Heart right ventricle (tissue), 16 donors: ENCODE data around the gene EFCC1. TPM values are rescaled to one million over a fixed set of nuclear protein-coding genes. Genes with fewer than 3 reads are reported as not detected.

Experiments used
- ATAC-seq, 8 donors: fragments of 200-7000 bp; cut with Tn5 transposase; one replicate each; pipeline ENCODE4 v1.9.1; 2020; ENCODE audit warnings: mild to moderate bottlenecking in 8 of 8, moderate library complexity in 8 of 8, moderate number of reproducible peaks in 1 of 8
- DNase-seq, 2 donors: peaks; one replicate each; pipeline ENCODE4 v3.0.0-alpha.2; 2020
- H3K27ac ChIP-seq, 10 donors: fragments of 200-600 bp; sonication (generic) in 2 of 10; one replicate each; pipeline versions ENCODE4 v1.5.0 to v1.8.0; 2020 to 2022; ENCODE audit warnings: mild to moderate bottlenecking in 3 of 10
- H3K27me3 ChIP-seq, 7 donors: fragments of 200-600 bp; one replicate each; pipeline ENCODE4 v1.8.0; 2021 to 2022; ENCODE audit warnings: mild to moderate bottlenecking in 2 of 7
- H3K36me3 ChIP-seq, 9 donors: fragments of 200-600 bp; sonication (generic) in 1 of 9; one replicate each; pipeline versions ENCODE4 v1.5.0 to v1.8.0; 2020 to 2022; ENCODE audit warnings: mild to moderate bottlenecking in 2 of 9
- H3K4me1 ChIP-seq, 9 donors: fragments of 200-600 bp; sonication (generic) in 1 of 9; one replicate each; pipeline versions ENCODE4 v1.5.0 to v1.8.0; 2020 to 2022; ENCODE audit warnings: mild to moderate bottlenecking in 4 of 9
- H3K4me3 ChIP-seq, 10 donors: fragments of 200-600 bp; sonication (generic) in 2 of 10; one replicate each; pipeline versions ENCODE4 v1.5.0 to v1.8.0; 2020 to 2022; ENCODE audit warnings: mild to moderate bottlenecking in 7 of 10, moderate library complexity in 2 of 10
- H3K9me3 ChIP-seq, 11 donors: fragments of 200-600 bp in 10 of 11; sonication (generic) in 2 of 11; one replicate each; pipeline versions ENCODE4 v1.5.0 to v1.8.0; 2013 to 2022; ENCODE audit warnings: mild to moderate bottlenecking in 2 of 11, control low read depth in 1 of 11, moderate library complexity in 1 of 11
- WGBS, 2 donors: extraction: QIAGEN DNeasy Blood & Tissue Kit; methylation state at CpG; one replicate each; pipeline ENCODE4 v1.1.7; 2013; ENCODE audit warnings: inconsistent platforms in 1 of 2; 5-methylcytosine and 5-hydroxymethylcytosine counted together
- intact Hi-C, 10 donors: fragments of 100-400 bp; cut with DNase I; formaldehyde crosslinking; loops; one replicate each; pipeline versions ENCODE4 v1.11.1 to v1.14.2; 2022
- polyA plus RNA-seq, 2 donors: library from polyadenylated mRNA; stranded (reverse); fragments of 200-250 nt; gene quantifications; one replicate each; pipeline ENCODE4 v1.2.3, GENCODE V29; 2013
- total RNA-seq, 10 donors: library from RNA; stranded (reverse); fragmentation: NEBNext Ultra II Directional in 3 of 10; extraction: Animal tissue kit (Norgen Biotek cat#: 25700) in 3 of 10; gene quantifications; one replicate each; pipeline versions ENCODE4 v1.2.1 to v1.2.4, GENCODE V29; 2021 to 2023
- TF ChIP-seq, protein P1 (sequence below), 9 donors: fragments of 200-600 bp; sonication (generic) in 2 of 9; IDR thresholded peaks; one replicate each; pipeline versions ENCODE4 v1.5.0 to v1.8.0; 2021 to 2022; ENCODE audit warnings: antibody characterized with exemption in 9 of 9, mild to moderate bottlenecking in 5 of 9, moderate library complexity in 1 of 9
- donor health status: Arrhythmogenic right ventricular cardiomyopathy.
- donor health status: ischemic (EF 13 %, LVEDD 7.1; RV severe dilation, severe dysfunction).
- donor health status: healthy with polysubstance abuse.
- donor health status: DM: no; HTN: yes; CAD: no.
- donor health status: DM: no; HTN: no; CAD: no.
- donor health status: ischemic (EF 25% LVEDD 6.9; RV normal size, moderate dysfunction).
- donor health status: ischemic (EF 25% LVEDD 5.7; RV mildly dilated, moderate dysfunction).
- donor health status: healthy.
- donor health status: DM: yes; HTN: yes; CAD: no.
- donor health status: Ischemic cardiomyopathy.
- donor health status: ischemic (EF 35%, LVEDD 5.7; RV mildly dilated, moderate dysfunction).
- donor health status: nonischemic (EF 11% LVEDD 7.7; RV severe dilation, severe dysfunction).
- donor health status: DM: yes; HTN: yes; CAD: no.
- donor health status: PGD.
- donor health status: ischemic (EF 29% LVEDD 5.4; RV normal size, mild dysfunction).
- donor health status: nonischemic (EF 23%, LVEDD 6.1; RV moderate dilation, normal function).

Gene EFCC1
- total and polyA plus RNA-seq, 12 donors = 1.0 to 3.3 (median 2.1) TPM

DNA sequence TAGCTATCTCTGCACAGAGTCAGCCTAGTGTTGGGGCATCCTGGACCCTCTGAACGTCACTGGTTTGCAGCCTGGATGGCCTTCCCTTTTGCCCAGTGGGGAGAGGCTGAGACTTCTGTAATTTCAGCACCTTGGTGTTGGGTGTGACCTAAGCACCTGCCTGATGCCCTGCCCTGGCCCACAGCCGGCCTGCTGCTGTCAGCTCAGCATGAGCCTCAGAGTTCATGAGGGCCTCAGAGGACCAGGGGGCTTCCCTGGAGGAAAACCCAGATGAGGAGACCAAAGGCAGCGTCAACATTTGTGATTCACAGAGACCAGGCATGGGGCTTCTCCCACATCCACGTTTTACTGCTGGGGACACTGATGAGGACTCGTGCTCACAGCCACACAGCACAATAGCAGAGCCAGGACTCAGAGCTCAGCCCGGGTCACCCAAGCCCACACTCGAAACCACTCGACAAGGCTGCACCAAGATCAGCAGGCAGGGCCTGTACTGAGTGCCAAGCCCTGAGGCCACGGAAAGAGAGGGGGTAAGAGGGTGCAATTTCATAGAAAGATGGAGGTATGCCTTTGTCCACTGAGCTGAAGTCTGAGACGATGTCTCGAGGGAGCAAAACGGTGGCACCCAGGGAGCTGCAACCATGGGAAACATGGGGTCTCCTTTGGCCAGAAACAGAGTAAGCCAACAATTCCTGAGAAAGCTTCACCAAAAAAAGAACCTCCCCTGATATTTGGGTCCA lies 49.6 kb downstream of the EFCC1 start:
- 89% methylated on average over 12 of the region's 12 CpGs for WGBS, 2 donors
- H3K36me3 ChIP-seq = no peaks in the 10 kb centered on the region
- TF ChIP-seq, protein P1, sequence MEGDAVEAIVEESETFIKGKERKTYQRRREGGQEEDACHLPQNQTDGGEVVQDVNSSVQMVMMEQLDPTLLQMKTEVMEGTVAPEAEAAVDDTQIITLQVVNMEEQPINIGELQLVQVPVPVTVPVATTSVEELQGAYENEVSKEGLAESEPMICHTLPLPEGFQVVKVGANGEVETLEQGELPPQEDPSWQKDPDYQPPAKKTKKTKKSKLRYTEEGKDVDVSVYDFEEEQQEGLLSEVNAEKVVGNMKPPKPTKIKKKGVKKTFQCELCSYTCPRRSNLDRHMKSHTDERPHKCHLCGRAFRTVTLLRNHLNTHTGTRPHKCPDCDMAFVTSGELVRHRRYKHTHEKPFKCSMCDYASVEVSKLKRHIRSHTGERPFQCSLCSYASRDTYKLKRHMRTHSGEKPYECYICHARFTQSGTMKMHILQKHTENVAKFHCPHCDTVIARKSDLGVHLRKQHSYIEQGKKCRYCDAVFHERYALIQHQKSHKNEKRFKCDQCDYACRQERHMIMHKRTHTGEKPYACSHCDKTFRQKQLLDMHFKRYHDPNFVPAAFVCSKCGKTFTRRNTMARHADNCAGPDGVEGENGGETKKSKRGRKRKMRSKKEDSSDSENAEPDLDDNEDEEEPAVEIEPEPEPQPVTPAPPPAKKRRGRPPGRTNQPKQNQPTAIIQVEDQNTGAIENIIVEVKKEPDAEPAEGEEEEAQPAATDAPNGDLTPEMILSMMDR (IDR thresholded peaks at IDR 0.05) = no peak
- intact Hi-C loops = loop anchor here in 5 of 10 donors (5.0 to 10.0 kb wide), 7 partner anchors 37 to 197 kb away; partner anchors contain the start of genes COPG1 (in 3 of the 5) and EFCC1 (in 1 of the 5)
- DNase-seq = no peak
- H3K27me3 ChIP-seq = peaks cover 0 to 14% (median 7%) of the 10 kb centered on the region in 7 donors
- H3K27ac ChIP-seq = no peak overlapping the region
- peaks cover 0 to 16% (median 0%) of the 10 kb centered on the region in 11 donors for H3K9me3 ChIP-seq
- H3K4me3 ChIP-seq = no peak overlapping the region
- ATAC-seq = no peak
- H3K4me1 ChIP-seq = peaks cover 10 to 32% (median 24%) of the 10 kb centered on the region in 9 donors

DNA sequence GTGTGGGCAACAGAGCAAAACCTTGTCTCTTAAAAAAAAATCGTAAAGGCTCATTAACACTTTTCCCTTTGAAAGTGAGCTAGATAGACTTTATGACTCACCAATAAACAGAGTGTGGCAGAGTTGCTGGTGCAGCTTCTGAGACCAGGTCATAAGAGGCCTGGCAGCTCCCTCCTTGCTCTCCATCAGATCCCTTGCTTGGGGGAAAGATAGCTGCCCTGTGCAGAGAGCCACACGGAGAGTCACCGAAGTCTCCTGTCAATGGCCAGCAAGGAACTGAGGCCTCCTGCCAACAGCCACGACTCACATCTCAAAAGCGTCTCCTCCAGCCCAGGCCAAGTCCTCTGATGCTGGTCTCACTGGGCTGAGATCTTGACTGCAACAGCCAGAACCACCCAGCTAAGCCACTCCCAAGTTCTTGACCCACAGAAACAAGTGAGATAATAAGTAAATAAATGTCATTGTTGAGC lies 50.8 kb downstream of the EFCC1 start:
- Histone ChIP-seq H3K27ac (peak overlapping the region in 8 of 10 donors; percentile 22 to 90 (median 78)), H3K36me3 (no peaks in the 10 kb centered on the region), H3K9me3 (peaks cover 0 to 16% (median 0%) of the 10 kb centered on the region in 11 donors), H3K4me1 (peaks cover 9 to 27% (median 19%) of the 10 kb centered on the region in 9 donors), H3K4me3 (no peak overlapping the region), H3K27me3 (peaks cover 0 to 2% (median 0%) of the 10 kb centered on the region in 7 donors)
- intact Hi-C loops = loop anchor here in 6 of 10 donors (2.0 to 10.0 kb wide), 8 partner anchors 35 to 195 kb away; partner anchors contain the start of genes COPG1 (in 3 of the 6) and EFCC1 (in 1 of the 6)
- peak in 1 of 2 donors; percentile 60 for DNase-seq
- TF ChIP-seq, protein P1 (IDR thresholded peaks at IDR 0.05) = no peak
- 26 to 39% methylated on average over 5 of the region's 5 CpGs for WGBS, 2 donors
- ATAC-seq = peak; percentile 10 to 41 (median 19)

DNA sequence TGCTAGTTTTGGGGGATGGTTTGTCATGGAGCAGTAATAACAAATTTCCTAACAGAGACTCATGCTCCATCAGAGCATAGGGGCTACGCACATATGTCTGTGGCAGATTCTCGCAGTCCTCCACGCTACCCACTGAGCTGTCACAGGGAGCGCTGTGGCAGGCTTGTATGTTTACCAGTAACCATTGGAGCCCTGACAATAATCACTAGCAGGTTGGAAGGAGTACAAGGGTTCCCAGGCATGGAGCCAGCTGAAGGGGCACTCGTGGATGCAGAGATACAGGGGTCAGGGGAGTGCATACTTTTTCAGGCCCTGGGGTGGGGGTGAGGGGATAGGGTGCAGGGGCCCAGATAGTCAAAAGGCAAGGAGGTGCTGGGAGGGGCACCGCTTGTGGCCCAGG lies 51.6 kb downstream of the EFCC1 start:
- 32 to 48% methylated on average over 6 of the region's 6 CpGs for WGBS, 2 donors
- H3K27ac ChIP-seq = peak overlapping the region in 9 of 10 donors; percentile 22 to 90 (median 77)
- no peaks in the 10 kb centered on the region for H3K36me3 ChIP-seq
- H3K4me3 ChIP-seq = no peak overlapping the region
- no peaks in the 10 kb centered on the region for H3K27me3 ChIP-seq
- peaks cover 0 to 13% (median 0%) of the 10 kb centered on the region in 11 donors for H3K9me3 ChIP-seq
- TF ChIP-seq, protein P1 (IDR thresholded peaks at IDR 0.05) = peak in 2 of 9 donors; percentile 22 to 26
- peaks cover 9 to 27% (median 19%) of the 10 kb centered on the region in 9 donors for H3K4me1 ChIP-seq
- ATAC-seq = peak; percentile 74 to 94 (median 88)
- intact Hi-C loops = loop anchor here in 6 of 10 donors (1.0 to 10.0 kb wide), 10 partner anchors 35 to 195 kb away; partner anchors contain the start of genes COPG1 (in 3 of the 6) and EFCC1 (in 1 of the 6)
- DNase-seq = peak; percentile 70 to 83

DNA sequence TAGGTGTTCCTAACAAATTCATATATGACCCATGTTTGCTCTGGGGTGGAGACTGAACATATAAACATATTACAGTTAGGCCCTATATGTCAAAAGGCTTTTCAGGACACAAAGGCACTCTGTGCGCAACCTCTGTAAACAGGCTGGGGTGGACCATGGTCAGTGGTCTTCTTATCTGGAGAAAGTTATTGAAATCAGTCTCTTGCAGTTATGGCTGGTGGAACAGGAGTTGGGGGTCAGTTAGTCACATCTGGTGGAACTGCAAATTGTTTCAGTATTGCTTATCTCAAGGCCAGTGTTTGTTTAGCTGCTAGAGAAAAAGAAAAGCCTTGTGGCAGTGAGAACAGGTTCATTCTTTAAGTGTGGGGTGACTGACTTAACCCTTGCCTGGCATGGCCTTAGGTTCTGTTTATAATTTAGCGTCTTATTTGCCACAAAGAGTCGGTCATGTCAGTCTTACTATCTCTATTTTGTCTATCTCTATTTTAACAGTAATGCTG lies 53.6 kb downstream of the EFCC1 start:
- Histone ChIP-seq H3K9me3 (no peaks in the 10 kb centered on the region), H3K4me1 (peaks cover 10 to 38% (median 19%) of the 10 kb centered on the region in 9 donors), H3K4me3 (no peak overlapping the region), H3K36me3 (no peaks in the 10 kb centered on the region), H3K27ac (no peak overlapping the region), H3K27me3 (no peaks in the 10 kb centered on the region)
- ATAC-seq (no peak), DNase-seq (no peak)
- WGBS, 2 donors = 89 to 92% methylated on average over 3 of the region's 3 CpGs
- intact Hi-C loops = loop anchor here in 5 of 10 donors (5.0 to 10.0 kb wide), 7 partner anchors 33 to 193 kb away; partner anchors contain the start of genes COPG1 (in 3 of the 5) and EFCC1 (in 1 of the 5)
- TF ChIP-seq, protein P1 (IDR thresholded peaks at IDR 0.05) = no peak
